Loucy (cell line): ENCODE data around the gene DHRS7B.

Experiments used
- H2AFZ ChIP-seq: fragments of 200-600 bp; sonication (generic); 2 replicates; pipeline ENCODE4 v1.6.0; 2016; ENCODE audit warnings: antibody characterized with exemption, mild to moderate bottlenecking, low read length, moderate library complexity
- H3F3A ChIP-seq: fragments of 200-600 bp; 2 replicates; pipeline ENCODE4 v1.6.0; 2016; ENCODE audit warnings: antibody characterized with exemption, low read depth, mild to moderate bottlenecking
- H3K27me3 ChIP-seq: fragments of 200-600 bp; sonication (generic); 2 replicates; pipeline ENCODE4 v1.6.1; 2014; ENCODE audit warnings: low read length, mild to moderate bottlenecking; ENCODE audit not compliant: insufficient read depth, poor library complexity, severe bottlenecking
- H3K36me3 ChIP-seq: fragments of 200-600 bp; sonication (generic); 2 replicates; pipeline ENCODE4 v1.6.1; 2016; ENCODE audit warnings: low read length; ENCODE audit not compliant: insufficient read depth
- H3K4me1 ChIP-seq: fragments of 200-600 bp; sonication (generic); 2 replicates; pipeline ENCODE4 v1.5.1; 2014; ENCODE audit warnings: low read length, mild to moderate bottlenecking; ENCODE audit not compliant: insufficient read depth, poor library complexity, severe bottlenecking
- H3K4me2 ChIP-seq: fragments of 200-600 bp; sonication (generic); 2 replicates; pipeline ENCODE4 v1.6.0; 2014; ENCODE audit warnings: antibody characterized with exemption, low read length, low read depth, mild to moderate bottlenecking; ENCODE audit not compliant: poor library complexity, severe bottlenecking
- H3K4me3 ChIP-seq: fragments of 200-600 bp; sonication (generic); 2 replicates; pipeline ENCODE4 v1.5.1; 2014; ENCODE audit warnings: low read length, mild to moderate bottlenecking, mixed read lengths; ENCODE audit not compliant: poor library complexity, severe bottlenecking
- H3K79me2 ChIP-seq: fragments of 200-600 bp; sonication (generic); 2 replicates; pipeline ENCODE4 v1.6.1; 2014; ENCODE audit warnings: low read length; ENCODE audit not compliant: insufficient read depth
- H3K9ac ChIP-seq: fragments of 200-600 bp; sonication (generic); 2 replicates; pipeline ENCODE4 v1.6.0; 2014; ENCODE audit warnings: mild to moderate bottlenecking, low read depth, low read length, moderate library complexity; ENCODE audit not compliant: poor library complexity, severe bottlenecking
- H3K9me2 ChIP-seq: fragments of 200-600 bp; sonication (generic); replicated peaks from 2 replicates; pipeline ENCODE4 v1.6.1; 2016; ENCODE audit warnings: low read depth, low read length, mixed read lengths
- H3K9me3 ChIP-seq: fragments of 200-600 bp; sonication (generic); 2 replicates; pipeline ENCODE4 v1.6.1; 2014; ENCODE audit warnings: mild to moderate bottlenecking, antibody characterized with exemption, low read length, low read depth; ENCODE audit not compliant: insufficient read depth
- H4K20me1 ChIP-seq: fragments of 200-600 bp; sonication (generic); 2 replicates; pipeline ENCODE4 v1.6.0; 2014; ENCODE audit warnings: antibody characterized with exemption, low read length, mild to moderate bottlenecking; ENCODE audit not compliant: insufficient read depth, poor library complexity, severe bottlenecking
- CTCF ChIP-seq: fragments of 200-600 bp; sonication (generic); conservative IDR thresholded peaks from 2 replicates; pipeline ENCODE4 v1.5.1; 2014; ENCODE audit warnings: mild to moderate bottlenecking, antibody characterized with exemption, low read length
- EZH2phosphoT487 ChIP-seq: fragments of 200-600 bp; IDR thresholded peaks from 2 replicates; pipeline ENCODE4 v1.6.1; 2018; ENCODE audit warnings: antibody characterized with exemption, mild to moderate bottlenecking, moderate library complexity, borderline replicate concordance

DHRS7B gene

DNA sequence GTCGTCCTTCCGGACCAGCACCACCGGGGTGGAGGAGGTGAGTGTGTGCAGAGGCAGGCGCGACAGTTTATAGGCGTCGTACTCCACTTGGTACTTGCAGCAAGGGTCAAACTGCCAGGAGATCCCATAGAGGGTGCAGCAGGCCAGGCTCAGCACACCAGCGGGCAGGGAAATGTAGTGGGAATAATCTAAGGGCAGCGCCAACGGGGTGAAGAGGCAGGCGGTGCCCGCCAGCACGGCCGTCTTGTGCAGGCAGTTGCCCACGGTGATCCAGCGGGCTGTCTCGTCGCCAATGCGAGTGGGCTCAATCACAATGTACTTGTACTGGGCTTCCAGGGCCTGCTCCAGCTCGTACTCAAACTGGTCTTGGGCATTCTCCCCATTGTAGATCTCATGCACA, 71.6 kb downstream of the DHRS7B start:
- Histone ChIP-seq H3K27me3 (no peaks in the 10 kb centered on the region), H3K9me3 (no peaks in the 10 kb centered on the region), H3K4me2 (no peak overlapping the region), H2AFZ (no peak overlapping the region), H3K9ac (no peak overlapping the region), H3K4me3 (no peak overlapping the region), H3F3A (no peaks in the 10 kb centered on the region), H3K4me1 (no peaks in the 10 kb centered on the region), H3K9me2 (no peaks in the 10 kb centered on the region), H3K36me3 (peaks cover 50% of the 10 kb centered on the region; the same call in 1 of the 2 replicates), H4K20me1 (peaks cover 40% of the 10 kb centered on the region), H3K79me2 (peaks cover 64% of the 10 kb centered on the region)
- TF ChIP-seq EZH2phosphoT487 (no peak), CTCF (no peak)

DNA sequence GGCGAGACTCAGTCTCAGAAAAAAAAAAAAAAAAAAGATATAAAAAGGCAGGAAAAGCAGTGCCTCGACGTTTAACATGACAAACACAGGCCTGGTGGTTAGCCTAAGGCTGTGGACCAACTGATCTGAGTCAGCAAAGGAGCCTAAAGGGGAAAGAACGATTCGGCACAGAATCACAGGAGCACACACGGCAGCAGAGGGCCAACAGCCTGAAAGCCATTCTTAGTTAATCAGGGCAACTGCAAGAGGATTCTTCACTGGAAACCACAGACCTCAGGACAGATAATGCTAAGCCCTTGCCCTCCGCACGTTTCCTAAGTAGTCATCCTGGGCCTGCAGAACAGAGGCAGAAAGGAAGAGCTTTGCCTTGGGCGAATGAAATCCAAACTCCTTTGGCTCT, 72.5 kb downstream of the DHRS7B start:
- Histone ChIP-seq H3K27me3 (no peaks in the 10 kb centered on the region), H3K4me1 (no peaks in the 10 kb centered on the region), H3K9me3 (no peaks in the 10 kb centered on the region), H3K36me3 (peaks cover 47% of the 10 kb centered on the region; the same call in 1 of the 2 replicates), H3K79me2 (peaks cover 71% of the 10 kb centered on the region), H3K9me2 (no peaks in the 10 kb centered on the region), H2AFZ (no peak overlapping the region), H3K9ac (no peak overlapping the region), H3F3A (no peaks in the 10 kb centered on the region), H3K4me3 (no peak overlapping the region), H3K4me2 (no peak overlapping the region), H4K20me1 (peaks cover 46% of the 10 kb centered on the region)
- TF ChIP-seq CTCF = no peak
- no peak for TF ChIP-seq EZH2phosphoT487

DNA sequence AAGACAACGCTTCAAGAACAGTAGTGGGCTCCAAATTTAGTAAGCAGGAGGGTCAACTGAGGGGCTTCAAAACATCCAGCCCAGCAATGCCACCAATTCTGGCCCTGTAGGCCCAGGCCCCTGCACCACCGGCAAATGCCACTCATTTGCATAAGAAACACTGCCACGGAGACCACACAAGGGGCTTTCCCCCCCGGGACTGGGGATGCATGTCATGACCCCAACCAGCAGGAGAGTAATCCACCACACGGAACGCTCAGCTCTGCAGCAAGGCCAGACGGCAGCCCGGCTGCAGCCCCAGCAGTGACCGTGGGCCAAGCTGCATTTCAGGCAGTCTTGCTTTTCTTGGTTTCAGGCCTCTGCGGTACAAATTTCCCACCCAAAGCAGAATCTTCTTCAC, 73.1 kb downstream of the DHRS7B start:
- Histone ChIP-seq H3K9ac (no peak overlapping the region), H3K4me2 (no peak overlapping the region)

More for the DNA sequence above, 73.1 kb downstream of the DHRS7B start:
- Histone ChIP-seq H3K79me2 (peaks cover 76% of the 10 kb centered on the region), H3K4me3 (no peak overlapping the region), H3K36me3 (peaks cover 44% of the 10 kb centered on the region; the same call in 1 of the 2 replicates), H3K9me2 (no peaks in the 10 kb centered on the region), H3F3A (no peaks in the 10 kb centered on the region), H3K9me3 (no peaks in the 10 kb centered on the region), H2AFZ (no peak overlapping the region), H3K4me1 (no peaks in the 10 kb centered on the region), H3K27me3 (no peaks in the 10 kb centered on the region), H4K20me1 (peaks cover 50% of the 10 kb centered on the region)
- TF ChIP-seq CTCF (no peak), EZH2phosphoT487 (no peak)
